Endothelial cell of hepatic sinusoid (primary cell): ENCODE data around the gene STX3.
"Not testable (repeated sequence)": the region's sequence is repeated elsewhere in the genome, so short reads cannot be mapped to it uniquely, and the experiment has no call there.

Experiments used
- in situ Hi-C: cut with HindIII; loops from 2 replicates; pipeline ENCODE4 v1.10.0; 2017; ENCODE audit warnings: low sequenced_read_pairs

Gene STX3

GRCh38 chr11:59839615-59840014 is 84.4 kb downstream of the STX3 start:
- in situ Hi-C loops = no loop called here

GRCh38 chr11:59841514-59841913 is 86.3 kb downstream of the STX3 start:
- in situ Hi-C loops = no loop called here

- in situ Hi-C loops = no loop called here
Observed at GRCh38 chr11:59842316-59842715, 87.1 kb downstream of the STX3 start.

GRCh38 chr11:59845399-59845798 is 90.2 kb downstream of the STX3 start, which contains the start of gene CBLIF:
Gene CBLIF, minus strand, starts transcription at chr11:59845499. Its CDS starts 46 bp downstream, at chr11:59845453.
- in situ Hi-C loops = no loop called here

- in situ Hi-C loops = no loop called here
Observed at GRCh38 chr11:59846556-59846955, 91.4 kb downstream of the STX3 start.

GRCh38 chr11:59847626-59848025 is 92.5 kb downstream of the STX3 start:
- in situ Hi-C loops = no loop called here

- in situ Hi-C loops = not testable (repeated sequence)
Observed at GRCh38 chr11:59848439-59848838, 93.3 kb downstream of the STX3 start.

GRCh38 chr11:59849129-59849528 is 94.0 kb downstream of the STX3 start:
- in situ Hi-C loops = no loop called here

GRCh38 chr11:59849551-59849950 is 94.4 kb downstream of the STX3 start:
- in situ Hi-C loops = not testable (repeated sequence)

- in situ Hi-C loops = not testable (repeated sequence)
Observed at GRCh38 chr11:59851416-59851815, 96.2 kb downstream of the STX3 start.

GRCh38 chr11:59854871-59855270 is 99.7 kb downstream of the STX3 start:
- in situ Hi-C loops = no loop called here
